Natural killer cell (primary cell): Measurements from ENCODE around the gene FHIT. TPM values are rescaled to one million over a fixed set of nuclear protein-coding genes. Genes with fewer than 3 reads are reported as not detected.

ENCODE experiments used
- ATAC-seq, 3 donors: fragments of 150-1000 bp in 2 of 3; fragments of 200-7000 bp in 1 of 3; cut with Tn5 transposase; 1 replicate in 1 of 3; 2 replicates in 2 of 3; pipeline ENCODE4 v1.10.0; 2021; ENCODE audit warnings: mild to moderate bottlenecking in 2 of 3, moderate library complexity in 2 of 3
- DNase-seq, 2 donors: peaks; one replicate each; pipeline versions ENCODE4 v3.0.0 to v3.0.0-alpha.2; 2013 to 2021; ENCODE audit warnings: mixed read lengths in 1 of 2
- H3K27ac ChIP-seq: one replicate; pipeline ENCODE4 v1.5.1; 2013; ENCODE audit warnings: mild to moderate bottlenecking, low read length
- H3K27me3 ChIP-seq: one replicate; pipeline ENCODE4 v1.6.1; 2013; ENCODE audit warnings: low read length; ENCODE audit not compliant: control insufficient read depth, insufficient read depth
- H3K36me3 ChIP-seq: one replicate; pipeline ENCODE4 v1.6.1; 2013; ENCODE audit warnings: low read length; ENCODE audit not compliant: control insufficient read depth, insufficient read depth
- H3K4me1 ChIP-seq: one replicate; pipeline ENCODE4 v1.6.1; 2013; ENCODE audit warnings: low read length; ENCODE audit not compliant: control insufficient read depth, insufficient read depth
- H3K4me3 ChIP-seq: one replicate; pipeline ENCODE4 v1.5.1; 2013; ENCODE audit warnings: low read length
- H3K9me3 ChIP-seq: one replicate; pipeline ENCODE4 v1.6.1; 2013; ENCODE audit warnings: low read length; ENCODE audit not compliant: control insufficient read depth, insufficient read depth
- H3K27ac Mint-ChIP-seq, 2 donors: one replicate each; pipeline ENCODE4 v1.8.0; 2022; ENCODE audit warnings: mild to moderate bottlenecking in 2 of 2, mixed read lengths in 2 of 2, moderate library complexity in 1 of 2
- H3K27me3 Mint-ChIP-seq, 2 donors: one replicate each; pipeline ENCODE4 v1.8.0; 2022; ENCODE audit warnings: low read depth in 2 of 2, mixed read lengths in 2 of 2
- H3K36me3 Mint-ChIP-seq: one replicate; pipeline ENCODE4 v1.8.0; 2022; ENCODE audit warnings: mixed read lengths
- H3K4me1 Mint-ChIP-seq, 2 donors: one replicate each; pipeline ENCODE4 v1.8.0; 2022; ENCODE audit warnings: mixed read lengths in 2 of 2
- H3K4me3 Mint-ChIP-seq: one replicate; pipeline ENCODE4 v1.8.0; 2022; ENCODE audit warnings: mild to moderate bottlenecking, moderate library complexity, mixed read lengths
- H3K9me3 Mint-ChIP-seq, 2 donors: one replicate each; pipeline ENCODE4 v1.8.0; 2022; ENCODE audit warnings: mixed read lengths in 2 of 2
- CTCF ChIP-seq: fragments of 200-600 bp; IDR thresholded peaks from one replicate; pipeline ENCODE4 v1.8.0; 2022; ENCODE audit warnings: antibody characterized with exemption
- WGBS: methylation state at CpG from one replicate; pipeline ENCODE4 v1.1.7; 2013; ENCODE audit warnings: missing lambda C conversion rate; ENCODE audit not compliant: insufficient coverage; 5-methylcytosine and 5-hydroxymethylcytosine counted together
- intact Hi-C: fragments of 100-400 bp; cut with micrococcal nuclease; formaldehyde crosslinking; loops from one replicate; pipeline ENCODE4 v1.14.2; 2022
- total RNA-seq, 4 donors: library from RNA; stranded (reverse); fragments of 120-200 nt in 1 of 4; gene quantifications; one replicate each; pipeline versions ENCODE4 v1.2.3 to v1.2.4, GENCODE V29; 2013 to 2022

The FHIT gene
- total RNA-seq, 3 donors from 2014 or later (not counting 1 experiment from before 2014, with no cell fraction given): 2.7 to 6.1 (median 3.3) TPM

- Histone ChIP-seq H3K27me3 (no peaks in the 10 kb centered on the region), H3K27ac (no peak overlapping the region), H3K4me3 (no peak overlapping the region), H3K9me3 (no peaks in the 10 kb centered on the region), H3K36me3 (no peaks in the 10 kb centered on the region), H3K4me1 (peaks cover 2% of the 10 kb centered on the region)
- intact Hi-C loops: no loop called here
- TF ChIP-seq CTCF: no peak
- no peaks in the 10 kb centered on the region for H3K27me3 Mint-ChIP-seq
- no peak overlapping the region for H3K27ac Mint-ChIP-seq
- no peaks in the 10 kb centered on the region for H3K36me3 Mint-ChIP-seq
- DNase-seq (no peak), ATAC-seq (no peak)
- 78% methylated on average over 4 of the region's 4 CpGs for WGBS
- peaks cover 2 to 3% of the 10 kb centered on the region in 2 donors for H3K9me3 Mint-ChIP-seq
- H3K4me3 Mint-ChIP-seq: no peak overlapping the region
- no peaks in the 10 kb centered on the region for H3K4me1 Mint-ChIP-seq
Observed at GRCh38 chr3:61139686-61140085, 111.6 kb downstream of the FHIT start.

- intact Hi-C loops: no loop called here
- peaks cover 4% of the 10 kb centered on the region for H3K4me1 ChIP-seq
- Mint-ChIP-seq H3K4me1 (no peaks in the 10 kb centered on the region), H3K27ac (no peak overlapping the region), H3K36me3 (no peaks in the 10 kb centered on the region), H3K9me3 (no peaks in the 10 kb centered on the region), H3K4me3 (no peak overlapping the region), H3K27me3 (no peaks in the 10 kb centered on the region)
- DNase-seq (no peak), ATAC-seq (no peak)
- no peaks in the 10 kb centered on the region for H3K27me3 ChIP-seq
- H3K4me3 ChIP-seq: no peak overlapping the region
- no peaks in the 10 kb centered on the region for H3K9me3 ChIP-seq
- WGBS: 81% methylated on average over 5 of the region's 5 CpGs
- H3K27ac ChIP-seq: no peak overlapping the region
- H3K36me3 ChIP-seq: no peaks in the 10 kb centered on the region
- no peak for TF ChIP-seq CTCF
Observed at GRCh38 chr3:61138401-61138800, 112.9 kb downstream of the FHIT start.

- H3K36me3 Mint-ChIP-seq: no peaks in the 10 kb centered on the region
- TF ChIP-seq CTCF: no peak
- H3K4me3 ChIP-seq: no peak overlapping the region
- WGBS: 93% methylated on average over 1 of the region's 5 CpGs
- no peaks in the 10 kb centered on the region for H3K36me3 ChIP-seq
- no peaks in the 10 kb centered on the region for H3K9me3 ChIP-seq
- no peak overlapping the region for H3K27ac ChIP-seq
- intact Hi-C loops: no loop called here
- DNase-seq (no peak), ATAC-seq (no peak)
- H3K4me1 Mint-ChIP-seq: no peaks in the 10 kb centered on the region
- no peak overlapping the region for H3K27ac Mint-ChIP-seq
- peaks cover 4% of the 10 kb centered on the region for H3K4me1 ChIP-seq
- no peak overlapping the region for H3K4me3 Mint-ChIP-seq
- no peaks in the 10 kb centered on the region for H3K9me3 Mint-ChIP-seq
- H3K27me3 Mint-ChIP-seq: no peaks in the 10 kb centered on the region
- H3K27me3 ChIP-seq: no peaks in the 10 kb centered on the region
Observed at GRCh38 chr3:61136191-61136590, 115.1 kb downstream of the FHIT start.

GRCh38 chr3:61134532-61134931 is 116.7 kb downstream of the FHIT start:
- no peaks in the 10 kb centered on the region for H3K27me3 Mint-ChIP-seq
- H3K4me1 ChIP-seq: peaks cover 4% of the 10 kb centered on the region
- H3K36me3 Mint-ChIP-seq: no peaks in the 10 kb centered on the region
- no peak overlapping the region for H3K4me3 Mint-ChIP-seq
- H3K4me3 ChIP-seq: no peak overlapping the region
- H3K27me3 ChIP-seq: no peaks in the 10 kb centered on the region
- DNase-seq (no peak), ATAC-seq (no peak)
- H3K9me3 ChIP-seq: no peaks in the 10 kb centered on the region
- WGBS: 82% methylated on average over 3 of the region's 3 CpGs
- H3K27ac ChIP-seq: no peak overlapping the region
- no peaks in the 10 kb centered on the region for H3K4me1 Mint-ChIP-seq
- H3K27ac Mint-ChIP-seq: no peak overlapping the region
- no peaks in the 10 kb centered on the region for H3K9me3 Mint-ChIP-seq
- TF ChIP-seq CTCF: no peak
- intact Hi-C loops: no loop called here
- H3K36me3 ChIP-seq: no peaks in the 10 kb centered on the region
